NK-92 treated with Interleukin-12 subunit alpha and Interleukin-12 subunit beta, amount 100 ng/mL, for 24 hours (cell line): ENCODE data around the gene DAG1.

Experiments
- DNase-seq: peaks from one replicate; lab custom pipeline; 2025; lab: John Stamatoyannopoulos, UW

DAG1 gene

DNA sequence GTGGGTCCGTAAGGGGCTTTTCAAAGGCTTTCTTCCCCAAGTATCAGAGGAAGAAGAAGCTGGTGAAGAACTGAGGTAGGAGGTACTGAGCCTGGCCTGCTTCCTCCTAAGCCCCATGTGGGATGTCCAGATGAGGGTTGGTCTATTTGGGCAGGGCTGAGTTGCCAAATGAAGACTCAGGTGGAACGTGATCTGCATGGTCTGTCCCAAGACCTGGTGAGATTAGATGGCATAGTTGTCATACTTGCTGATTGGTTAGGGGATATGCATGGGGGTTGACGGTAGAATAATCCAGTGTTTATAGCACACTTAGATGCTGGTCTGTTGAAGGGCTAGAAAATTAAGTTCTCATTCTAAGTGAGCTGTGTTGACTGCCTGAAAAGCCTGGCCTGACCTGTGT, 47.9 kb downstream of the DAG1 start:
- no peak for DNase-seq

DNA sequence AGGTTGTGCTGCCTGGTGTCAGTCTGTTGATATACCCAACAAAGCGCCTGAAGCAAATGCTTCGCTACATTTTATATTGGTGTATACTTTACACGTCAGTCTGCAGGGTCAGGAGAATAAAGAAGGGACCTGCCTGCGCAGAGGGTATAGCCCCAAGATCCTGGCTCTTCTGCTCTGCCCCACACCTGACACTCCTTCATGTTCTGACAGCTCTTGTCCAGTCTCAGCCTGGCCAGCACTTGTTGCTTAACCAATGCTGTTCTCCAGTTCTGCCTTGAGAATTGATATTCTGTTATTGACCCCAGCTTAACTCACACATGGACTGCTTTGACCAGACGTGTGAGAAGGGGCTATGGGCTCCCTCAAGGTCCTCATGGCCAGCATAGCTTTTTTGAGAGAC, 48.4 kb downstream of the DAG1 start:
- no peak for DNase-seq

- DNase-seq = no peak
Measured at GRCh38 chr3:49519296-49519695, 49.2 kb downstream of the DAG1 start.

DNA sequence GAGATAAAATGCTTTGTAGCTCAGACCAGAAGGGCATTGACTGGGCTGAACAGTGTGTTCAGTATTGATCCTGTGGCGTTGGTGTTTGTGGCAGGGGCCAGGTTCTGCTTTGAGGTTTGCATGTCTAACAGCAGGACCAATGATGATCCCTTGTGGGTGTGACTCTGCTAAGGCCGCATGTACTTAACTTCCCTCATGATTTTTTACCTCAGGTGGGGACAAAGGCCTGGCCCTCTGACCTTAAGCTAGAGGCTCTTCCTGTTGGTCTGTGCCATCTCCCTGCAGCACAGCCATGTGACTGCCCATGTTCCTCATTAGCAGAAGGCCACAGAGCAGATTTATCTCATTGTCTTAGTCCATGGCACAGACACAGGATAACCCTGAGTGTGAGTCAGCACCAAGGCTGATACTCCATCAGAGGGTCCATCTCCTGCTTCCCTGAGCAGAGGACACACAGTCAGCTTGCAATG, 49.9 kb downstream of the DAG1 start:
- no peak for DNase-seq

DNA sequence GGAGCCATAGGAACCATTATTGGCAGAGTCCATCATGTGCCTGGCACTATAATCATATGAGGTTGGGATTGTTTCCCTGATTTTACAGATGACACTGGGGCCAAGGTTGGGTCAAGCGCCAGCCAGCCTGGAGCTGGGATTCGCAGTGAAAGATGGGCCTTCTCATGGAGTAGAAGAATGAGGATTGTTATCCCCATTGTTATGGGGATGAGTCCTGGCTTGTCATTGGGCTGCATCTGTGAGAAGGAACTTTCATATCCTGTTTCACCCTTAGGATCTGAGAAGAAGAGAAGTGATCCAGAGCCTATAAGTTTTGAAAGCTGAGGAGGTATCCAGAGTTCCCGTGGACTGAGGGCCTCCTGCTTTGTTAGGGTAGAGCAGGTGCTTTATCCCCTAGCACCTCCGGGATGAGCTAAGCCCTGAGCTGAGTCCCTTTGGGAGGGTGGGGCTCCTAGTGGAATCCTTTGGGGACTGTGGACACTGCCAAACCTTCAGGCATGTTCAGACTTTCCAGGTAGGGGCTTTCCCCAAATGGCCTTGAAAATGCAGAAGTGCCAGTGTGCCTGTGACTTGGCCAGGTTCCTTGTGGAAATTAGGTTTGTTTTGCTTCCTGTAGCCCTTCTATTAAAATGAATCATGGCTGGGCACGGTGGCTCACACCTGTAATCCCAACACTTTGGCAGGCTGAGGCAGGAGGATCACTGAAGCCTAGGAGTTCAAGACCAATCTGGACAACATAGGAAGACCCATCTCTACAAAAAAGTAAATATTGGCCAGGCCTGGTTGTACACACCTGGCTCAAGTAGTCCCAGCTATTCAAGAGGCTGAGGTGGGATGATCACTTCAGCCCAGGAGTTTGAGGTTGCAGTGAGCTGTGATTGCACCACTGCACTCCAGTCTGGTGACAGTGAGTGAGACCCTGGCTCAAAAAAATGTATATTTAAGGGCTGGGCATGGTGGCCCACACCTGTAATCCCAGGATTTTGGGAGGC, 54.0 kb downstream of the DAG1 start:
- no peak for DNase-seq

DNA sequence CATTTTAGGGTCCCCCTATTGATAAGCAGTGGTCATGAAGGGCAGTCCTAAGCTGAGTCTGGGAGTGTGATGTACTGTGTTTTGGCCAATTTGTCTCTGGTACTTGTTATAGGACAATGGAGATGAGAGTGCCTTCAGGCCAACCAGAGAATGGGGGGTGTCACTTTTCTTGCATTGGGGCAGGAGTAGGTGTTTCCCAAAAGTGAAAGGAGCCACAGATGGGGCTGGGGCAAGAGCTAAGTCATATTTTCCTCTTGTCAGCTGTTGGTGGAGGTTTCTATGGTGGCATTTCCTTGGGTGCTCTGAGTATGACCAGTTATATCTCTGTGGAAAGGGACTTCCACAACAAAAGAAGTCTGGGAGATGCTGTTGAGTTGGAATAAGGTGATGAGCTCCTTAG, 59.5 kb downstream of the DAG1 start:
- DNase-seq = no peak

DNA sequence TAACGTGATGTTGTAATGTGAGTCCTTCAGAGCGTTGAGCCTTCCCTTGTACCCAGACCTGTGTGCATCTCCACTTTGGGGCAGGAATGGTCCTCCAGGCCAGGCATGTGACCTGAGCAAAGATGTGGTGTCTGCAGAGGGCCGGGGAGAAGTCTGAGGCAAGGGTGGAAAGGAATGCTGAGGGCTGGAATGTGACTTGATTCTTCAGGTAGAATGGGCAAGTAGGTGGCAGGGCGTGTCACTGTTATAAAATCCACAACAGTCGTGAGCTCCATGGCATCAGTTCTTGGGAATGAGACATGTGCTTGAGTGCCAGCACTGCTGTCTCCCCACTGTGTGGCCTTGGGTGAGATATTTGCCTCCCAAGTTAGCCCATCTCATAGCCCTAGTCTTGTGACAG, 60.2 kb downstream of the DAG1 start:
- DNase-seq = no peak

GRCh38 chr3:49530701-49531100, 60.6 kb downstream of the DAG1 start:
- DNase-seq = no peak

DNA sequence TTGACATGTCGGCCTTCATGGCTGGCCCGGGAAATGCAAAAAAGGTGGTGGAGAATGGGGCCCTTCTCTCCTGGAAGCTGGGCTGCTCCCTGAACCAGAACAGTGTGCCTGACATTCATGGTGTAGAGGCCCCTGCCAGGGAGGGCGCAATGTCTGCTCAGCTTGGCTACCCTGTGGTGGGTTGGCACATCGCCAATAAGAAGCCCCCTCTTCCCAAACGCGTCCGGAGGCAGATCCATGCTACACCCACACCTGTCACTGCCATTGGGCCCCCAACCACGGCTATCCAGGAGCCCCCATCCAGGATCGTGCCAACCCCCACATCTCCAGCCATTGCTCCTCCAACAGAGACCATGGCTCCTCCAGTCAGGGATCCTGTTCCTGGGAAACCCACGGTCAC, 61.2 kb downstream of the DAG1 start:
- DNase-seq = no peak

DNA sequence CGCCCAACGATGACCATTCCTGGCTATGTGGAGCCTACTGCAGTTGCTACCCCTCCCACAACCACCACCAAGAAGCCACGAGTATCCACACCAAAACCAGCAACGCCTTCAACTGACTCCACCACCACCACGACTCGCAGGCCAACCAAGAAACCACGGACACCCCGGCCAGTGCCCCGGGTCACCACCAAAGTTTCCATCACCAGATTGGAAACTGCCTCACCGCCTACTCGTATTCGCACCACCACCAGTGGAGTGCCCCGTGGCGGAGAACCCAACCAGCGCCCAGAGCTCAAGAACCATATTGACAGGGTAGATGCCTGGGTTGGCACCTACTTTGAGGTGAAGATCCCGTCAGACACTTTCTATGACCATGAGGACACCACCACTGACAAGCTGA, 61.6 kb downstream of the DAG1 start:
- DNase-seq = no peak

- DNase-seq = no peak
Measured at GRCh38 chr3:49533031-49533430, 63.0 kb downstream of the DAG1 start.

GRCh38 chr3:49533786-49534519, 63.9 kb downstream of the DAG1 start:
- DNase-seq = no peak

- DNase-seq = no peak
Measured at GRCh38 chr3:49534581-49535441, 64.7 kb downstream of the DAG1 start.

DNA sequence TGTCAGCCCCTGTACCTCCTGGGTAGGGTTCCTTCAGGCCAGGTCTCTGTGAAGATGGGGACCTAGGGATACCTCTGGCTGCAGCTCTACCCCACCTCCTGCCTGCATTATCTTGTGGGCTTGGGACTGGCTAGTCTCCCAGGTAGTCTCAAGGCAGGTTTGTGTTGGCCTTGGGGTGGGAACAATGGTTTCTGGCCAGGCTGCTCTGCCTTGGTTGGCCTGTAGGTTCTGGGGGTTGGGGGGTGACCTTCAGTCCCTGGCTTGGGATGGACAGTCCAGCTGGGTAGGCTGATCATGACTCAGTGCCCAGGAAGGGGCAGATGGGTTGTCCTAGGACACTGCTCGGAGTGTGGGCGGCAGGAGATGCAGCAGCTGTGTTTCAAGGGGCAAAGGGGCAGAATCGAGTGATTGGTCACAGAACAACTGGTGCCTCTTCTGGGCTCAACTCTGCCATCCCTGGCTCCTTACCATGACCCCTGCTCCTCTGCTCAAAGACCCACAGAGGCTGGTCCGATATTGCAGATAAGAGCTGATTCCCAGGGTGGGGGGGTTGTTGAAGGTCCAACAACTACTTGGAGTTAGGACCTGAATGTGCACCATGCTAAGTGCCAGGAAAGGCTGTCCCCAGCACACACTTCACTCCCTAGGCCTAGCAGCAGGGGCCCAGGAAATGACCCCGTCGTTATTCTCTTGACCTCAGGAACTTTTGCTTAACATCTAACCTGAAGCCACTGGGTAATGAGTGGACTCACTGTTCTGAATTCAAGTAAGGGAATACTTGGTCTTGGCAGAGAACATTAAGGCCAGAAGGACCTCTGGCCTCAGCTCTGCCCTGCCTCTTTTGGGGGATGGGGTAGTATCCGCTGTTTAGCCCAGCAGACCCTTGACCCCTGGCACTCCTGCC, 66.2 kb downstream of the DAG1 start:
- DNase-seq = no peak

DNA sequence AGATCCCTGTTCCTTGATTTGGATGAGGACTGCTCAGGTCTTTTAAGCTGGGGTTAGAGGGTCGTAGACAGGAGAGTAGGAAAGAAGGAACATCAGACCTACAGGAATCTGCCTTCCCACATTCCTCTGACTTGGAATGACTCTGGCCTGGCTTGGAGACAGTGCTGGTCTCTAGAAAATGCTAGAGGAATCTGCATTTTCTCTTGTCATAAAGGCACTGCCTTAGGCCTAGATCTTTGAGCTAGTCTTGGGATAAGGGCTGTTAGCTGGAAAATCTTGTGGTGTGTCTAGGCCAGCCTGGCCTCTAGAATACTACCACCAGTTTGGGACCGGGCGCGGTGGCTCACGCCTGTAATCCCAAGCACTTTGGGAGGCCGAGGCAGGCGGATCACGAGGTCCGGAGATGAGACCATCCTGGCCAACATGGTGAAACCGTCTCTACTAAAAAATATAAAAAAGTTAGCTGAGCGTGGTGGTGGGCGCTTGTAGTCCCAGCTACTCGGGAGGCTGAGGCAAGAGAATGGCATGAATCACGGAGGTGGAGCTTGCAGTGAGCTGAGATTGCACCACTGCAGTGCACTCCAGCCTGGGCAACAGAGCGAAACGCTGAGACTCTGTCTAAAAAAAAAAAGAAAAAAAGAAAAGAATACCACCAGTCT, 66.9 kb downstream of the DAG1 start:
- no peak for DNase-seq

DNA sequence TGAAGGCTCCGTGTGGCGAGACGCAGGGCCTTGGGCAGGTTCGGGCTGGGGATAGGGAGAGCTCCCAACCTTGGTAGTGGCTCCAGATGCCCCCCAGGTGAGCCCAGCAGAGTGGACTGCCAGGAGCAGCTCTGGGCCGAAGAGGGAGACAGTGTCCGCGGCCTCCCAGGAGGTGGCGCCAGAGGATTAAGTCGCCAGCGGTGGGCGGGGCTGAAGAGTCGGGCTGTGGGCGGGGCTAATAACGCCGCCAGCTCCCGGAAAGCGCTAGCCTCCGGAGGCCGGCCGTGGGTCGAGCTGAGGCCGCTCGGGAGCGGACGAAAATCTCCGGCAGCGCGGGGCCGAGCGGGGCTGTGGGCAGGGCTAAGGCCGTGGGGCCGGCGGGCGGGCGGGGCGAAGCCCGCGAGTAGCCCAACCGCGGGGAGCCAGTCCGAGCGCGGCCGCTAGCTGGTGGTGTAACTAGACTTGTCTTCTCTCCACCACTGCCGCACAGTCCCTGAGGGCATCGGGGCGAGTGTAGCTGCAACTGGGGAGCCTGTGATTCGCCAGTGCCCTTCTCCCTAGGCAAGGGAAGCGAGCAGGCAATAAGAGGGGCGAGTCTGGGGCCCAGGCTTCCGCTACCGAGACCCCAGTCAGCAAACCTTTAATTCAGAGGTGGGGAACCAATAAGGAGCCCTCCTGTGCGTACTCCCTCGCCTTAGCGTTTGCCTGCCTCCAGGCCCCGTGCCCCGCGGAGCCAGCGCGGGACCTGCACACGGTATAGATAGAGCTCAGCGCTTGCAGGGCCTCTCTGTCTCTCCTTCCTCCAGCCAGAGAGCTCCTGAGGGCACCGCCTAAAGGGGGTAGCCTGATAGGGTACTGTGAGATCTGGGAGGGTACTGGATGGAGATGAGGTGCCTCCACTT, 69.8 kb downstream of the DAG1 start:
- peak; percentile 74 for DNase-seq

DNA sequence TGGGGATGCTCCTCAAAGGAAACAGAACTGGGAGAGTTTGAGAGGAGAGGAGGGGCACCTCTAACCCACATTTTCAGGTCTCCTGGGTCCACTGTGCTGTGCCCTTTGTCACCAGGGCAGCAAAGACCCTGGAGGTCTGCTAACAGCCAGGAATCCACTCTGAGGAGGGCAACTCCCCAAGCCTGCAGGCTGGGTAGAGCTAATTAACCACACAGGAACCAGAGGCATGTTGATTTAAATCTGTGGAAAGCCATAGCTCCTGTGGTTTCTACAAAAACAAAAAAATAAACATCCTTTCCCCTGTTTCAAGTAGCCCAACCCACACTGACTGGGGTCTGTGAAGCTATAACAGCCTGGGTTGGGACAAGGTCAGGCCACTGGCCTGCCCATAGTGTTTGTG, 82.0 kb downstream of the DAG1 start:
- DNase-seq = no peak

DNA sequence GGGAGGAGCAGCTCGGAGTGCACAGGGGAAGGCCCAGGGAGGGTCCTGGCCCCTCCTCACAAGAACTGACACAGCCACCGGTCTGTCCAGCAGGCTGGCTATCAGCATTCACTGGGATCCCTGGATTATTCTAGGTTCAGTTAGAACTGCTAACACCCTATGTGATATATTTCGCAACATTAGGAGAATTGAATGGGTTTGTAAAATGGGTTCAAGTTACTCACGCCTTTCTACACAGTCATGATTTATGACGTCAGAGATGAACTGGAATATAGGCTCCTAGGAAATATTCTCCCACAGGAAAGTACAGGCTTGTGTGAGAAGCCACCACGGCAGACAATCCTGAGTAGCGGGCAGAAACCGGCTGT, 83.2 kb downstream of the DAG1 start:
- no peak for DNase-seq
